Osteoblast (primary cell): ENCODE data around the gene BRD7. TPM values are rescaled to one million over a fixed set of nuclear protein-coding genes. Genes with fewer than 3 reads are reported as not detected.

Experiments used
- DNase-seq: peaks from one replicate; pipeline ENCODE4 v3.0.0; 2011; ENCODE audit warnings: low spot score, mixed read lengths; ENCODE audit not compliant: insufficient read length; ENCODE audit errors: missing footprints
- H2AFZ ChIP-seq: 2 replicates; pipeline ENCODE4 v1.6.0; 2011; ENCODE audit warnings: mild to moderate bottlenecking, low read length
- H3K27ac ChIP-seq: 2 replicates; pipeline ENCODE4 v1.5.1; 2011; ENCODE audit warnings: mild to moderate bottlenecking, low read depth, low read length, moderate library complexity
- H3K27me3 ChIP-seq: 2 replicates; pipeline ENCODE4 v1.6.0; 2012; ENCODE audit warnings: mild to moderate bottlenecking, control low read depth, inconsistent platforms, low read length, moderate library complexity; ENCODE audit not compliant: insufficient read depth
- H3K36me3 ChIP-seq: 2 replicates; pipeline ENCODE4 v1.5.1; 2011; ENCODE audit warnings: mild to moderate bottlenecking, low read length, control low read depth, moderate library complexity; ENCODE audit not compliant: insufficient read depth
- H3K4me1 ChIP-seq: 2 replicates; pipeline ENCODE4 v1.5.1; 2011; ENCODE audit warnings: mild to moderate bottlenecking, low read length, control low read depth, moderate library complexity; ENCODE audit not compliant: insufficient read depth
- H3K4me2 ChIP-seq: 2 replicates; pipeline ENCODE4 v1.6.0; 2011; ENCODE audit warnings: mild to moderate bottlenecking, low read length; ENCODE audit not compliant: insufficient read depth
- H3K4me3 ChIP-seq: fragments of 200-600 bp; sonication (generic); 3 replicates; pipeline ENCODE4 v1.5.1; 2012; ENCODE audit warnings: mild to moderate bottlenecking, low read length, inconsistent platforms; ENCODE audit not compliant: insufficient read depth
- H3K79me2 ChIP-seq: 2 replicates; pipeline ENCODE4 v1.6.0; 2012; ENCODE audit warnings: mild to moderate bottlenecking, low read length, control low read depth, inconsistent platforms; ENCODE audit not compliant: insufficient read depth
- H3K9me3 ChIP-seq: 2 replicates; pipeline ENCODE4 v1.5.1; 2011; ENCODE audit warnings: low read depth, low read length, control low read depth
- H4K20me1 ChIP-seq: 2 replicates; pipeline ENCODE4 v1.6.0; 2012; ENCODE audit warnings: mild to moderate bottlenecking, low read length, control low read depth; ENCODE audit not compliant: insufficient read depth
- total RNA-seq: library from RNA; depleted of rRNA; stranded (reverse); fragments of >200 nt; gene quantifications from 2 replicates; pipeline ENCODE4 v1.2.3, GENCODE V29; 2012
- TF ChIP-seq, protein P1 (sequence below): IDR thresholded peaks from 2 replicates; pipeline ENCODE4 v1.5.1; 2011; ENCODE audit warnings: mild to moderate bottlenecking, low read depth, low read length, moderate library complexity; ENCODE audit errors: extremely low read depth

The BRD7 gene
- total RNA-seq, 1 donor: 22.8 TPM

DNA sequence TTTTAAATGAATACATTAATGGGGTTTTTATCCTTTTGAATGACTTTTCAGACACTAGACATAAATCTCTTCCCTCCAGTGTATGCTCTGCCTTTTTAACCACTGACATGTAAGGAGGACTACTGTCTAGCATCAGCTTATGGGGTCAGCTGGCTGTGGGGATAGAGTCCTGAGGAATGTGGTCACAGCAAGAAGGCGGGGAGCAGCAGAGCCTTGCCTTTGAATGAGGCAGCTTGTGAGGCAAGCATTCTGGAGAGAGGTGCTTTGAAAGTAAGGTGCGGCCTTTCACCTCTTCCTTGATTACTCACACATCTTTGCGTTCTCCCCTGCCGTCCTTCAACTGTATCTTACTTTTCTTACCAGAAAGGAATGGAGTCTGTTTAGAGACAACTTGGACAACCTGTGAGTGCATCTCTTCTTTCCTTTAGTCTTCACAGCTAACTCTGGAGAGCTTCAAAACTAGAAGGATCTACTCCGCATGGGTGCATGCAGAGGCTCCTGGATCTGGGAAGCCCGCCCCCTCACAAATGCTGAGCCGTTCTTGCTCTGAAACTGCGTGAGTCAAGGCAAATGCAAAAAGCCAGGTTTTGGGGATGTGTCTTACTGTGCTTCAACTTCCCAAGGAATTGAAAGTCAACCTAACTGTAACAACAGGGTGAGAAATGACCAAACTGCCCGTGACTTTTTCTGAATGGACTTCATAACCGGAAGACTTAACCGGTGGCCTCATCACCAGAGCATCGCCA, 52.5 kb downstream of the BRD7 start:
- no peak overlapping the region for H3K4me3 ChIP-seq
- peaks cover 84% of the 10 kb centered on the region for H3K36me3 ChIP-seq
- no peak for DNase-seq
- H4K20me1 ChIP-seq: no peaks in the 10 kb centered on the region
- H3K4me1 ChIP-seq: no peaks in the 10 kb centered on the region
- TF ChIP-seq, protein P1, sequence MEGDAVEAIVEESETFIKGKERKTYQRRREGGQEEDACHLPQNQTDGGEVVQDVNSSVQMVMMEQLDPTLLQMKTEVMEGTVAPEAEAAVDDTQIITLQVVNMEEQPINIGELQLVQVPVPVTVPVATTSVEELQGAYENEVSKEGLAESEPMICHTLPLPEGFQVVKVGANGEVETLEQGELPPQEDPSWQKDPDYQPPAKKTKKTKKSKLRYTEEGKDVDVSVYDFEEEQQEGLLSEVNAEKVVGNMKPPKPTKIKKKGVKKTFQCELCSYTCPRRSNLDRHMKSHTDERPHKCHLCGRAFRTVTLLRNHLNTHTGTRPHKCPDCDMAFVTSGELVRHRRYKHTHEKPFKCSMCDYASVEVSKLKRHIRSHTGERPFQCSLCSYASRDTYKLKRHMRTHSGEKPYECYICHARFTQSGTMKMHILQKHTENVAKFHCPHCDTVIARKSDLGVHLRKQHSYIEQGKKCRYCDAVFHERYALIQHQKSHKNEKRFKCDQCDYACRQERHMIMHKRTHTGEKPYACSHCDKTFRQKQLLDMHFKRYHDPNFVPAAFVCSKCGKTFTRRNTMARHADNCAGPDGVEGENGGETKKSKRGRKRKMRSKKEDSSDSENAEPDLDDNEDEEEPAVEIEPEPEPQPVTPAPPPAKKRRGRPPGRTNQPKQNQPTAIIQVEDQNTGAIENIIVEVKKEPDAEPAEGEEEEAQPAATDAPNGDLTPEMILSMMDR: no peak
- no peaks in the 10 kb centered on the region for H3K9me3 ChIP-seq
- no peak overlapping the region for H2AFZ ChIP-seq
- H3K79me2 ChIP-seq: no peaks in the 10 kb centered on the region
- no peak overlapping the region for H3K4me2 ChIP-seq
- H3K27me3 ChIP-seq: no peaks in the 10 kb centered on the region
- H3K27ac ChIP-seq: no peak overlapping the region

DNA sequence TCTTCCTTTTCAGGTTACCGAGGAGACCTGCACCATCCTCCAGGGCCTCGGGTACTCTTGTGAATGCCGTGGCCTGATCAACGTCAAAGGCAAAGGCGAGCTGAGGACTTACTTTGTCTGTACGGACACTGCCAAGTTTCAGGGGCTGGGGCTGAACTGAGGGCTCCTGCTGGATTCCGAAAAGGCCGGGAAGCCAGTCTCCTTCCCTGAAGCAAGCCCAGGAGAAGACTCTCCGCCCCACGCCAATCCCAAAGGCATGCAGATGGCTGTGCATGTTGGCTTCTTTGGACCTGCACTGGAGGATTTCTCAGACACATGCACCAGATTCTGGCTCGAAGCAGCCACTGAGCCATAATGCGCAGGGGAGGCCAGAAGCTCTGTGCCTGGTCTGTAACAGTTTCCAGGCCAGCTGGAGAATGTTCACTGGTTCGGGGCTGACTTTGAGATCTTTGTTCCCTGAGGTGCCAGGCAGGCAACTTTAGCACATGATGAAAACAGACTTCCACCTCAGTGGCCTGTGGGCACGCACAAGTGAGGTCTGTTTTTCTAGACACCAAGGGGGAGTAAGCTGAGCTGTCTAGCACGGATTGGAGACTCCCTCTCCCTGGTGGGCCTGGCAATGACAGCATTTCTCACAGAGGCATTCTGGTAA, 53.3 kb downstream of the BRD7 start:
- Histone ChIP-seq H4K20me1 (peaks cover under 1% of the 10 kb centered on the region), H3K4me1 (no peaks in the 10 kb centered on the region), H3K4me3 (no peak overlapping the region), H3K36me3 (peaks cover 77% of the 10 kb centered on the region), H3K9me3 (no peaks in the 10 kb centered on the region), H3K4me2 (no peak overlapping the region), H2AFZ (no peak overlapping the region), H3K79me2 (no peaks in the 10 kb centered on the region), H3K27me3 (no peaks in the 10 kb centered on the region), H3K27ac (no peak overlapping the region)
- TF ChIP-seq, protein P1: no peak
- DNase-seq: no peak

GRCh38 chr16:50314665-50315064, 54.1 kb downstream of the BRD7 start:
- Histone ChIP-seq H3K36me3 (peaks cover 69% of the 10 kb centered on the region), H3K9me3 (no peaks in the 10 kb centered on the region), H3K4me2 (no peak overlapping the region), H3K4me1 (peaks cover under 1% of the 10 kb centered on the region), H3K27me3 (no peaks in the 10 kb centered on the region), H3K27ac (no peak overlapping the region), H4K20me1 (peaks cover 2% of the 10 kb centered on the region), H2AFZ (no peak overlapping the region), H3K4me3 (no peak overlapping the region), H3K79me2 (no peaks in the 10 kb centered on the region)
- TF ChIP-seq, protein P1: no peak
- DNase-seq: no peak
